Measurements from ENCODE around the gene S100A6.
"Not testable (repeated sequence)": the region's sequence is repeated elsewhere in the genome, so short reads cannot be mapped to it uniquely, and the experiment has no call there.

The S100A6 gene

GRCh38 chr1:153535242-153536011 lies at the start of gene S100A6:
TSS of gene S100A6 (minus strand) at chr1:153535991. CDS start at chr1:153535339, 652 bp downstream.
- no peak for DNase-seq

DNA sequence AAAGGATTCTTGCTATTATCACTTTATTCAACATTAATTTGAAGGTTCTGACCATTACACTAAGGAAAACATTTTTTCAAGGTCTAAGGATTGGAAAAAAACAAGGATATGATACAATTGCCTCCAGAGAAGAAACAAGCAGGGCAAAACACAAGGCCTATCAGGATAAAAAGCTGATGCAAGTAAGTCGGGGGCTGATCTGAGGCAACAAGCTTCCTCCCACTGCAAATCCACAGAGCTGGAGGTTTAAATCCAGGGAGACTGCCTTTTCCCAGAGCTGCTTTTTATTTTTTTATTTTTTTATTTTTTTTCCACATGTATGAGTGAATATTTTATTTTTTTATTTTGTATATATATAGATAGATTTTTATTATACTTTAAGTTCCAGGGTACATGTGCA lies 49.2 kb upstream of the S100A6 start:
- DNase-seq = no peak

GRCh38 chr1:153583976-153584375 lies 48.2 kb upstream of the S100A6 start:
- DNase-seq = no peak

GRCh38 chr1:153583514-153583913 lies 47.7 kb upstream of the S100A6 start:
- not testable (repeated sequence) for DNase-seq

DNA sequence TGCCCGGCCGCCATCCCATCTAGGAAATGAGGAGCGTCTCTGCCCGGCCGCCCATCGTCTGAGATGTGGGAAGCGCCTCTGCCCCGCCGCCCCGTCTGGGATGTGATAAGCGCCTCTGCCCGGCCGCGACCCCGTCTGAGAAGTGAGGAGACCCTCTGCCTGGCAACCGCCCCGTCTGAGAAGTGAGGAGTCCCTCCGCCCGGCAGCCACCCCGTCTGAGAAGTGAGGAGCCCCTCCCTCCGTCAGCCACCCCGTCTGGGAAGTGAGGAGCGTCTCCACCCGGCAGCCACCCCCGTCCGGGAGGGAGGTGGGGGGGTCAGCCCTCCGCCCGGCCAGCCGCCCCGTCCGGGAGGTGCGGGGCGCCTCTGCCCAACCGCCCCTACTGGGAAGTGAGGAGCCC lies 47.0 kb upstream of the S100A6 start:
- DNase-seq = not testable (repeated sequence)

DNA sequence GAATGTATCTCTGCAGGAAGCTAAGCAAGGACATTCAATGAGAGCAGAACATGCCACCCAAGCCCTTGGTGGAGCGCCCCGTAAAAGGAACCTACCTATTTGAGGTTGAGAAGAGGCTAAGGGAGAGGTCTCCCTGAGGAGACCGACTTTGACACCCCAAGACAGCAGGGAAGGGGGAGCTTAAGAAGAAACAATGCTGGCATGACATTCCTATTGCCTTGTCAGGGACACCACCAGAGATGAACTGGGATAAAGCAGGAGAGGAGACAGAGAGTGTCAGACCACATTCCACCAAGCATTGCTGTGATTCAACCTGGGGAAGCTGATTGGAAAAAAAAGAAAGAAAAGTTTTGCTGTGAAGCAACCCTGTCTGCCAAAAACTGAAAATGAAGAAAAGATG lies 43.1 kb upstream of the S100A6 start:
- no peak for DNase-seq

DNA sequence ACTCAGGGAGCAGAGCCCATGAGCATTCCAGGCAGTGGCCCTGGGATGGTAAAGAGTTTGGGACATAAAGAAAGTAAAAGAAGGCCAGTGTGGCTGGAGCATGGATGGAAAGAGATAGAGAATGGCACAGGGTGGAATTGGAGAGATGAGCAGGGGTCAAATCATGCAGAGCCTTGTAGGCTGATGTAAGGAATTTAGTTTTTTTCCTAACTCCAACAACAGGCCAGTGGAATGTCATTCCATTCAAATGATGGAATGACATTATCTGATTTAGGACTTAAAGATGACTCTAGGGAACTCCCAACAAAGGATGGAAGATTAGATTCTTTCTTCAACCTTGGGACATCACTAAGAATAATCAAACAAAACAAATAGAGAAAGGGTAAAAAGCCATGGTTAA lies 42.7 kb upstream of the S100A6 start:
- no peak for DNase-seq

DNA sequence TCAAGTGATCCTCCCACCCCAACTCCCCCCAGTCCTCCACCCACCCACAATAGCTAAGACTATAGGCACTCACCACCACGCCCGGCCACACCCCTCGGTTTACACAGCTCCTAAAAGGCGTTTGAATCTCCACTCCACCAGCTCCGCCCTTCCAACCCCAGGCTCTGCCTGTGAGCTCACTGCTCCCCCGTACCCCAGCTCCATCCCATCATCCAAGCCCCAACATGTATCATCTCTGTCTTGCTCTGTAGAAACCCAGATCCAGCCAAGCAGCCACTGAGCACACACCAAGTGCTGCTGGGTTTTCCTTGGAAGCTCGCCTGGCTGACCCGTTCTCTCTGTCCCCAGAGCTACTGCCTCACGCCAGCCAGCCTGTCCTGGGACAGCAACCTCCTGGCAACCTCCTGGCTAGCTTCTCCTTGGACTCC lies 41.8 kb upstream of the S100A6 start:
- no peak for DNase-seq

- no peak for DNase-seq
These were observed 41.3 kb upstream of the S100A6 start for GRCh38 chr1:153577138-153577537.

- DNase-seq = not testable (repeated sequence)
These were observed 39.7 kb upstream of the S100A6 start for GRCh38 chr1:153575497-153575896.

- DNase-seq = not testable (repeated sequence)
These were observed 39.3 kb upstream of the S100A6 start for GRCh38 chr1:153575081-153575491.

DNA sequence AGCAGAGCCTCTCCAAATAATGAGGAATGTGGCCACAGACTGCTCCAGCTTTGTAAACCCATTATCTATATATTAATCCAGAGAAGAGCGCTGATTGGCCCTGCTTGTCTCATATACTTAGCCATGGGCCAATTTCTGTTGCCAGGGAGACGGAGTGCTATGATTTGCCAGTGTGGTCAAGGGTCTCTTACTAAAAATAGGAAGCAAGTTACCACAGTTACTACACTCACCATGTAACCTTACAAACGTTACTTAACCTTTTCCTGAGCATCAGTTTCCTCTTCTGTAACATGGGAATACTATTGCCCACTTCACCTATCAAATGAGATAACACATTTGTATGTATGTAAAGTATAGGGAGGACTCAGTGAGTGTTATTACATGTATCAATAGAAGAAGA lies 37.6 kb upstream of the S100A6 start:
- DNase-seq = no peak

DNA sequence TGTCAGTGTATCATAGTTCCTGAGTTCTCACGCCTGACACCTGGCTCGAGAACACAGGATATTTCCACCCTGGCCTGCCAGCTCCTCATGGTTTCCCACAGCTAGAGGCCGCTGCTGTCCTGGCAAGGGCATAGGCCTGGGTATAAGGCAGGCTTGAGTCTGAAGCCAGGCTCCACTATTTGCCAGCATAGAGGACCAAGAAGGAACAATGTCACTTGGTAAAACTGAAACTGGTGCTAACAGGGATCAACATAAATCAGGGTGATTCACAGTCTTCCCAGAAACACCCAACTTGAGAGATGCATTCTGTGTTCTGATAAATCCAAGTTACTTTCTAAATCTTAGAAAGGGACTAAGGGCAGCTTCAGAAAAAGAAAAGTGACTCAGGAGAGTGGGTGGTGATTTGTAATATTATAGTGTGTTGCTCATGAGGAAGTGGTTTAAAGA lies 36.8 kb upstream of the S100A6 start:
- DNase-seq = peak; percentile 77

DNA sequence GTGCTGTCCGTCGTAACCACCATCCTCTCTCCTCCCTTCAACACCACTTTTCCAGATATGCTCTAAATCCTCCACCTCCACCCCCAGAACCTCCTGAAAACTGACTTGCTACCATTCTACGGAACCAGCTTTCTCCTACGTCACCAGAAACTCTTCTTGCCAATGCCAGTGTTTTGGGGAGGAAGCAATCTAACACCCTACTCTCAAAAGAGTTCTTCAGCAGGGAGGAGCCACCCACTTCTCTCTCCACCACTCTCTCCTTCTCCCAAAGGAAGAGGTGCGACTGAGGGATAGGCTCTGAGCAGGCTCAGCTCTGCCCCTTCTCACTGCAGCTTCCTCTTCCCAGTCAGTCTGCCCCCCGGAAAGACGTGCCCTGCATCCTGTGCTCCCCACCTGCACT lies 35.9 kb upstream of the S100A6 start:
- no peak for DNase-seq

- no peak for DNase-seq
These were observed 35.1 kb upstream of the S100A6 start for GRCh38 chr1:153570874-153571273.

GRCh38 chr1:153569465-153569864 lies 33.7 kb upstream of the S100A6 start:
- no peak for DNase-seq

DNA sequence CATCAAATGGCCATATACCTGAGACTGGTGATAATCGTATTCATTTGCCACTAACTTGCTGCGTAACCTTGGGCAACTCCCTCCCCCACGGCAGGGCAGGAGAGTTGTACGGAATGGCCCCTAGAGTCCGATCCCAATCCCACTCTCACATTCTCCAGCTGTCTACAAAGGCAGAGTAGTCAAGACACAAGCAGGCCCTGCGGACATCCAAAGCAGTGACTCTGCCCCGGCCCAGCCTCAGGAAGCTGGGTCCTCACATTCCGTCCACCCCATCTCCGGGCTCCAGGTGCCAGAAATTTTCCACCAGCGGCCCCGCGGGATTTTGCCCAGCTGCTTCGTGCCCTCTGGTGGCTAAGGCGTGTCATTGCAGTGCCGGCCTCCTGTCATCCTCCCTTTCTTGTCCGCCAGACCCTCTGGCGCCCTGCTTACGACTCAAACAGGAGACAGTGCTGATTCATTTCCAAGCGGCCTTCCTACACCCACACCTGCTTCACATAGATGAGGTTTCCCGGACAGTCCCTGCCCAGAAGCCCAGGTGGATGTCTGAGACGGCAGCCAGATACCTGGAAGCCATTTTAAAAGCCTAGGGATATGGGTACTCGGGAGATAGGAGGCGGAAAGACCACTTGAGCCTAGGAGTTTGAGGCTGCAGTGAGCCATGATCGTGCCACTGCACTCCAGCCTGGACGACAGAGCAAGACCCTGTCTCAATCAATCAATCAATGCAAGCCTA lies 32.7 kb upstream of the S100A6 start:
- DNase-seq = peak; percentile 89

- no peak for DNase-seq
These were observed 32.0 kb upstream of the S100A6 start for GRCh38 chr1:153567621-153568366.

- peak; percentile 37 for DNase-seq
These were observed 30.9 kb upstream of the S100A6 start for GRCh38 chr1:153566414-153567371.

GRCh38 chr1:153565529-153566374 lies 30.0 kb upstream of the S100A6 start, which contains the start of gene S100A2:
TSS of gene S100A2 (minus strand) at chr1:153565844. CDS start at chr1:153563877, 1,967 bp downstream.
- DNase-seq = no peak

- DNase-seq = no peak
These were observed 28.2 kb upstream of the S100A6 start for GRCh38 chr1:153563991-153564390.

All from NCI-H1092 treated with DMSO at 0.1 percent for 48 hours (cell line).